Endothelial cell of umbilical vein (primary cell): ENCODE data around the gene SH3GLB2. TPM values are rescaled to one million over a fixed set of nuclear protein-coding genes. Genes with fewer than 3 reads are reported as not detected.

ENCODE experiments used
- BruUV-seq: library from RNA; stranded (reverse); fragments of 400-500 nt; replicated peaks from 2 replicates; lab custom pipeline; 2021; lab: Mats Ljungman, UMichigan
- CTCF ChIA-PET: fragments of 300-600, 350-600 bp; sonication (Branson Sonifier 250); formaldehyde crosslinking; loops from one replicate; lab custom pipeline; 2021; ENCODE audit warnings: antibody characterized with exemption, inconsistent platforms; lab: Charles Lee
- POLR2A ChIA-PET: fragments of 300-600, 350-600 bp; sonication (Branson Sonifier 250); formaldehyde crosslinking; loops from one replicate; lab custom pipeline; 2021; ENCODE audit warnings: antibody characterized with exemption, inconsistent platforms; lab: Charles Lee
- DNase-seq: peaks from one replicate; pipeline ENCODE4 v3.0.0-alpha.2; 2011; ENCODE audit warnings: low read depth, low spot score
- FAIRE-seq: peaks from 2 replicates; lab custom pipeline; 2011; peaks lifted over from hg19 to GRCh38; lab: Jason Lieb, UNC
- H2AFZ ChIP-seq: 2 replicates; pipeline ENCODE4 v1.6.0; 2012; ENCODE audit warnings: low read depth, low read length, control low read depth, inconsistent platforms
- H3K27ac ChIP-seq: 2 replicates; pipeline ENCODE4 v1.5.1; 2011; ENCODE audit warnings: low read depth, mild to moderate bottlenecking, control low read depth, low read length, moderate library complexity; ENCODE audit not compliant: insufficient read depth
- H3K27me3 ChIP-seq, 2 experiments: 2 replicates each; pipeline versions ENCODE4 v1.6.0 to v1.6.1; 2011; ENCODE audit warnings: low read length in 2 of 2, mixed read lengths in 1 of 2; ENCODE audit not compliant: control insufficient read depth in 2 of 2, insufficient read depth in 2 of 2
- H3K36me3 ChIP-seq, 2 experiments: 2 replicates in 1 of 2; 3 replicates in 1 of 2; pipeline ENCODE4 v1.5.1; 2011; ENCODE audit warnings: low read length in 2 of 2, mild to moderate bottlenecking in 1 of 2, moderate library complexity in 1 of 2; ENCODE audit not compliant: control insufficient read depth in 2 of 2, insufficient read depth in 2 of 2; ENCODE audit errors: extremely low read depth in 1 of 2
- H3K4me1 ChIP-seq: 3 replicates; pipeline ENCODE4 v1.5.1; 2011; ENCODE audit warnings: mild to moderate bottlenecking, low read length; ENCODE audit not compliant: control insufficient read depth, insufficient read depth; ENCODE audit errors: extremely low read depth
- H3K4me2 ChIP-seq: 2 replicates; pipeline ENCODE4 v1.6.1; 2011; ENCODE audit warnings: low read length, control low read depth, mixed read lengths; ENCODE audit not compliant: insufficient read depth
- H3K4me3 ChIP-seq, 3 experiments: fragments of 200-600 bp in 1 of 3; sonication (generic), shearing (Covaris generic) in 1 of 3; replicated peaks in 1 of 3; 2 replicates each; pipeline ENCODE4 v1.5.1; 2011 to 2016; ENCODE audit warnings: control low read depth in 3 of 3, low read length in 3 of 3, mild to moderate bottlenecking in 2 of 3, inconsistent platforms in 1 of 3, low read depth in 1 of 3, moderate library complexity in 1 of 3; ENCODE audit not compliant: insufficient read depth in 1 of 3
- H3K79me2 ChIP-seq: 2 replicates; pipeline ENCODE4 v1.6.0; 2012; ENCODE audit warnings: low read length, inconsistent platforms; ENCODE audit not compliant: control insufficient read depth, insufficient read depth
- H3K9ac ChIP-seq: replicated peaks from 2 replicates; pipeline ENCODE3; 2011; ENCODE audit warnings: low read length, control low read depth; ENCODE audit not compliant: insufficient read depth; ENCODE audit errors: extremely low read depth
- H3K9me1 ChIP-seq: replicated peaks from 3 replicates; pipeline ENCODE4 v1.6.0; 2011; ENCODE audit warnings: mild to moderate bottlenecking, low read length; ENCODE audit not compliant: control insufficient read depth, insufficient read depth; ENCODE audit errors: extremely low read depth
- H3K9me3 ChIP-seq: replicated peaks from 2 replicates; pipeline ENCODE4 v1.5.1; 2012; ENCODE audit warnings: low read length, inconsistent platforms; ENCODE audit not compliant: control insufficient read depth, insufficient read depth
- H4K20me1 ChIP-seq: replicated peaks from 2 replicates; pipeline ENCODE3; 2011; ENCODE audit warnings: mild to moderate bottlenecking, low read length; ENCODE audit not compliant: control insufficient read depth, insufficient read depth; ENCODE audit errors: extremely low read depth
- CTCF ChIP-seq, 2 donors: IDR thresholded peaks; 1 replicate in 1 of 2; 2 replicates in 1 of 2; pipeline ENCODE4 v1.5.1; 2011; ENCODE audit warnings: low read length in 2 of 2, mild to moderate bottlenecking in 2 of 2, moderate library complexity in 2 of 2, control low read depth in 1 of 2, inconsistent platforms in 1 of 2, low read depth in 1 of 2; ENCODE audit not compliant: insufficient read depth in 1 of 2; ENCODE audit errors: extremely low read depth in 1 of 2
- EZH2 ChIP-seq: IDR thresholded peaks from 2 replicates; pipeline ENCODE4 v1.6.1; 2012; ENCODE audit warnings: borderline replicate concordance, low read depth, mild to moderate bottlenecking, moderate library complexity, low read length, inconsistent platforms; ENCODE audit not compliant: severe bottlenecking
- FOS ChIP-seq: IDR thresholded peaks from 2 replicates; pipeline ENCODE4 v1.6.1; 2011; ENCODE audit warnings: mild to moderate bottlenecking, low read length, moderate library complexity, borderline replicate concordance; ENCODE audit not compliant: insufficient read depth
- GATA2 ChIP-seq: IDR thresholded peaks from 2 replicates; pipeline ENCODE4 v1.7.0; 2011; ENCODE audit warnings: low read depth, mild to moderate bottlenecking, moderate library complexity, mixed read lengths, low read length; ENCODE audit not compliant: insufficient read length, insufficient read depth
- JUN ChIP-seq: IDR thresholded peaks from 2 replicates; pipeline ENCODE4 v1.6.1; 2011; ENCODE audit warnings: borderline replicate concordance, low read depth; ENCODE audit not compliant: insufficient read length, insufficient read depth
- MAX ChIP-seq: IDR thresholded peaks from 2 replicates; pipeline ENCODE4 v1.6.1; 2011; ENCODE audit not compliant: insufficient read depth, insufficient read length
- MYC ChIP-seq: IDR thresholded peaks from one replicate; pipeline ENCODE4 v1.6.1; 2011; ENCODE audit warnings: mild to moderate bottlenecking, low read depth, low read length
- POLR2A ChIP-seq: IDR thresholded peaks from 2 replicates; pipeline ENCODE4 v1.6.1; 2012; ENCODE audit warnings: low read depth, mild to moderate bottlenecking, control low read depth, low read length
- POLR2AphosphoS5 ChIP-seq: IDR thresholded peaks from 2 replicates; pipeline ENCODE4 v1.6.1; 2012; ENCODE audit warnings: low read depth, mild to moderate bottlenecking, control low read depth, low read length, moderate library complexity; ENCODE audit not compliant: insufficient read depth
- dilution Hi-C: fragments of 300-500 bp; cut with MboI; formaldehyde crosslinking; loops from one replicate; pipeline ENCODE4 v1.15.0; 2019; ENCODE audit warnings: low sequenced_read_pairs; ENCODE audit not compliant: extremely low pct_ligation_motif_present
- intact Hi-C: fragments of 100-400 bp; cut with micrococcal nuclease; formaldehyde crosslinking; loops from one replicate; pipeline ENCODE4 v1.10.0; 2022
- polyA plus RNA-seq, 4 experiments: library from polyadenylated mRNA; depleted of rRNA in 3 of 4; stranded (reverse) in 3 of 4; unstranded in 1 of 4; fragments of >200 nt; gene quantifications; 2 replicates each; pipeline versions ENCODE4 v1.2.1 to v1.2.3, GENCODE V29; 2011 to 2012; ENCODE audit warnings: missing spikeins in 1 of 4
- total RNA-seq: library from RNA; stranded (reverse); gene quantifications from 2 replicates; pipeline ENCODE4 v1.2.3, GENCODE V29; 2021

The SH3GLB2 gene
- total and polyA plus RNA-seq, 2 donors (not counting 3 experiments of a cell fraction or from before 2014, with no cell fraction given) = 58.8 to 77.5 TPM

- CTCF ChIA-PET = interaction anchor here (0.9 kb wide), 1 partner anchor 267 kb away, joined by 3 read pairs; no protein-coding TSS in a partner anchor
- POLR2A ChIA-PET = no interaction called here
- DNase-seq (no peak), FAIRE-seq (no peak)
- Histone ChIP-seq H3K79me2 (no peaks in the 10 kb centered on the region), H3K4me1 (no peaks in the 10 kb centered on the region), H2AFZ (no peak overlapping the region), H3K4me2 (no peak overlapping the region), H3K9ac (no peak overlapping the region), H3K9me1 (no peaks in the 10 kb centered on the region), H3K36me3 (peaks cover 19 to 65% of the 10 kb centered on the region in 2 experiments), H4K20me1 (no peaks in the 10 kb centered on the region), H3K9me3 (no peaks in the 10 kb centered on the region), H3K4me3 (no peak overlapping the region), H3K27ac (no peak overlapping the region), H3K27me3 (no peaks in the 10 kb centered on the region)
- intact Hi-C loops (loop anchor here (2.0 to 10.0 kb wide), 2 partner anchors 23 to 615 kb away; no protein-coding TSS in a partner anchor), dilution Hi-C loops (no loop called here)
- no peak for TF ChIP-seq CTCF (IDR thresholded peaks at IDR 0.05; ENCODE audit: extremely low read depth in 1 of 2, insufficient read depth in 1 of 2, low read depth in 1 of 2, low read length in 2 of 2)
- TF ChIP-seq GATA2 = no peak
- TF ChIP-seq EZH2 = no peak
- TF ChIP-seq POLR2A = no peak
- no peak for TF ChIP-seq JUN
- no peak for TF ChIP-seq MYC
- TF ChIP-seq FOS = no peak
- TF ChIP-seq MAX = no peak
- no peak for TF ChIP-seq POLR2AphosphoS5
- no TSS peak for BruUV-seq
Measured at GRCh38 chr9:128999581-129000206, 28.4 kb downstream of the SH3GLB2 start.
